Measurements from ENCODE around the gene ATXN7L1. TPM values are rescaled to one million over a fixed set of nuclear protein-coding genes. Genes with fewer than 3 reads are reported as not detected.
A peak's percentile ranks its signal among the peaks of the same experiment; 100 is the strongest.

ATXN7L1 gene
- total and polyA plus RNA-seq, 2 of the 8 experiments (the other 6 are each of a cell fraction or from before 2014, with no cell fraction given) = 14.3 to 34.0 TPM

DNA sequence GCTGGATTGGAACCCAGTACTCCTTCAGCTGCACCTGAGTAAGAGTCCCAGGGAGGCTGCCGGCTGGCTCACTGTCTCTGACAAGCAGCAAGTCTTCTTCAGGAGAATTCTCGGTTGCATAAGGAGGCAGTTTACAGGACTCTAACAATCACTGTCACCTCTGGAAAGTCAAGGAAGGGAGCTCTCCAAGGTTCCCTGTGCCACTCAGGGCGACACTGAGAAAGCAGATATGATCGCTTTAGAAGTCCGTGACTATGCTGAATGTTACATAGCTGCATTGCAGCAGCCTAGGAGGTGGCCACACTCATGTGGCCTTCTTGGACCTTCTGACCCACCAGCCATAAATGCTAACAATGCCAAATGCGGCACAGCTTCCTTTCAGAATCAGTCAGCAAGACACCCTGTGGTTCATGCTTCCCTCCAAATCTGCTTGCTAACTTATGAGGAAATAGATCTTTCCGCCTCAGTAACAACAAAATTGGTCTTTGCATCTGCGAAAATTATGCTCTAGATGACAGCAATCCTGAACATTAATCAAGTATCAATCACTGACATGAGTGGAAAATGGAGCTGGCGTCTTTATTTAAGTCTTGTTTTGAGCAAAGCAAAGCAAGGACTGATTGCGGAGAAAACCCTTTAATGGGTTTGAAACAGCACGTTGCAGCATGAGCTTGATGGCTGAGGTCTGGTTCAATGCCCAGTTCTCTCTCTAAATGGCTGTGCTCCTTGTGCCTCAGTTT is 132.9 kb downstream of the ATXN7L1 start:
- no peak overlapping the region for H3K27ac ChIP-seq (ENCODE audit: low read depth, low read length)
- H3K14ac ChIP-seq (ENCODE audit: insufficient read length) = no peak overlapping the region
- ChIA-PET CTCF (ENCODE audit: partially characterized antibody) (interaction anchor here (0.6 to 22.6 kb wide), 18 partner anchors 9 to 247 kb away, joined by 3 to 307 read pairs (median 4); no protein-coding TSS in a partner anchor), POLR2A (ENCODE audit: partially characterized antibody) (interaction anchor here (1.8 kb wide), 1 partner anchor 9 kb away, joined by 4 read pairs; no protein-coding TSS in a partner anchor)
- H4K20me1 ChIP-seq (replicated peaks in 1 of 2; ENCODE audit: control insufficient read depth in 1 of 2, insufficient read depth in 2 of 2, low read length in 2 of 2) = peaks cover 0 to 2% of the 10 kb centered on the region in 2 experiments
- H2AK5ac ChIP-seq (ENCODE audit: low read depth, low read length) = no peak overlapping the region
- H3K4me1 ChIP-seq (replicated peaks in 1 of 4; ENCODE audit: control insufficient read depth in 3 of 4, insufficient read depth in 4 of 4, low read length in 3 of 4) = peaks cover 0 to 13% (median 6%) of the 10 kb centered on the region in 4 experiments; a peak in 5 of 7 replicates
- no peaks in the 10 kb centered on the region for H3K36me3 ChIP-seq (ENCODE audit: control insufficient read depth in 2 of 4, insufficient read depth in 4 of 4, low read length in 3 of 4)
- H3K4ac ChIP-seq (replicated peaks; ENCODE audit: insufficient read length, low read depth, low read length) = no peak overlapping the region
- no peak for DNase-seq (ENCODE audit: low read depth in 1 of 2, low spot score in 2 of 2)
- no peak overlapping the region for H3K56ac ChIP-seq (replicated peaks; ENCODE audit: insufficient read length, low read depth, low read length)
- H2BK120ac ChIP-seq (replicated peaks; ENCODE audit: low read depth, low read length) = no peak overlapping the region
- no peak overlapping the region for H3K4me3 ChIP-seq (ENCODE audit: extremely low read depth in 1 of 4, insufficient read depth in 2 of 4, low read depth in 3 of 4, low read length in 4 of 4)
- H2BK15ac ChIP-seq (ENCODE audit: low read length) = no peak overlapping the region
- H4K8ac ChIP-seq (ENCODE audit: extremely low read depth, insufficient read depth, low read length) = no peak overlapping the region
- no peak overlapping the region for H3K18ac ChIP-seq (ENCODE audit: extremely low read depth, low read length)
- H3K79me2 ChIP-seq (ENCODE audit: control insufficient read depth in 1 of 2, insufficient read depth in 2 of 2, low read length in 2 of 2) = no peaks in the 10 kb centered on the region
- H3K23me2 ChIP-seq (ENCODE audit: low read depth, low read length) = no peaks in the 10 kb centered on the region
- no peak overlapping the region for H2AFZ ChIP-seq (ENCODE audit: low read length)
- no peaks in the 10 kb centered on the region; the same call in 1 of the 2 replicates for H3K79me1 ChIP-seq (ENCODE audit: low read depth, low read length)
- no peak overlapping the region for H3K9ac ChIP-seq (replicated peaks in 1 of 4; ENCODE audit: extremely low read depth in 1 of 4, low read depth in 3 of 4, low read length in 3 of 4)
- no peak overlapping the region for H4K5ac ChIP-seq (ENCODE audit: insufficient read length, low read depth, low read length)
- no peak overlapping the region for H2BK20ac ChIP-seq (ENCODE audit: low read length)
- H3K27me3 ChIP-seq (replicated peaks in 1 of 4; ENCODE audit: control insufficient read depth in 3 of 4, extremely low read depth in 1 of 4, insufficient read depth in 3 of 4, low read length in 3 of 4) = no peaks in the 10 kb centered on the region
- peak; percentile 45 for FAIRE-seq
- WGBS, 2 experiments (ENCODE audit: extremely low coverage in 1 of 2, insufficient coverage in 1 of 2, insufficient read length in 1 of 2, insufficient replicate concordance in 2 of 2, low coverage in 1 of 2, low lambda C conversion rate in 2 of 2, missing lambda C conversion rate in 1 of 2) = 84% methylated on average over 11 of the region's 11 CpGs; no CpG with 5 or more reads in 1 of the 2 experiments
- no peaks in the 10 kb centered on the region for H3K9me3 ChIP-seq (ENCODE audit: insufficient read depth in 2 of 2, low read depth in 1 of 2, low read length in 1 of 2)
- H3K4me2 ChIP-seq (ENCODE audit: insufficient read depth in 1 of 2, low read depth in 2 of 2, low read length in 2 of 2) = no peak overlapping the region
- H2BK5ac ChIP-seq (ENCODE audit: low read depth, low read length) = no peak overlapping the region
- H2BK12ac ChIP-seq (ENCODE audit: low read depth, low read length) = no peak overlapping the region
- no peak overlapping the region for H4K91ac ChIP-seq (replicated peaks; ENCODE audit: insufficient read length, low read length)
- H3K23ac ChIP-seq (ENCODE audit: insufficient read length) = no peak overlapping the region
- TF ChIP-seq HDAC6 (IDR thresholded peaks at IDR 0.05; ENCODE audit: low read depth, low read length) (no peak), RNF2 (IDR thresholded peaks at IDR 0.05; ENCODE audit: borderline replicate concordance, low read depth, low read length, missing control alignments, poor library complexity, severe bottlenecking) (no peak), KDM5A (IDR thresholded peaks at IDR 0.05; ENCODE audit: low read length) (no peak), BCL11A (IDR thresholded peaks at IDR 0.05; ENCODE audit: low read depth in 2 of 2, low read length in 2 of 2) (no peak), TAF7 (optimal IDR thresholded peaks at IDR 0.05; ENCODE audit: borderline replicate concordance, low read depth, low read length) (no peak), YY1 (IDR thresholded peaks at IDR 0.05; ENCODE audit: low read depth, low read length) (no peak), NRF1 (IDR thresholded peaks at IDR 0.05; ENCODE audit: low read depth, low read length) (no peak), GABPA (IDR thresholded peaks at IDR 0.05; ENCODE audit: borderline replicate concordance, insufficient read depth, low read length) (no peak), RFX5 (IDR thresholded peaks at IDR 0.05; ENCODE audit: borderline replicate concordance, low read depth, low read length) (no peak), ATF3 (IDR thresholded peaks at IDR 0.05; ENCODE audit: insufficient read depth, low read depth, low read length) (no peak), CREB1 (IDR thresholded peaks at IDR 0.05) (no peak), SP2 (IDR thresholded peaks at IDR 0.05; ENCODE audit: low read length) (no peak)

Data from H1 (cell line).